Lower leg skin (tissue), 3 donors: Measurements from ENCODE around the gene ETFDH.
"Not testable (repeated sequence)": the region's sequence is repeated elsewhere in the genome, so short reads cannot be mapped to it uniquely, and the experiment has no call there.

ENCODE experiments used
- POLR2A ChIP-seq, 2 donors: fragments of 450-650 bp; IDR thresholded peaks; one replicate each; pipeline ENCODE4 v1.6.1; 2016 to 2017; ENCODE audit warnings: antibody characterized with exemption in 2 of 2, mild to moderate bottlenecking in 1 of 2, moderate library complexity in 1 of 2
- TF ChIP-seq, protein P1 (sequence below), 3 donors: fragments of 450-650 bp; IDR thresholded peaks; one replicate each; pipeline ENCODE4 v1.5.1; 2016; ENCODE audit warnings: antibody characterized with exemption in 3 of 3, mild to moderate bottlenecking in 3 of 3, moderate library complexity in 2 of 3

DNA sequence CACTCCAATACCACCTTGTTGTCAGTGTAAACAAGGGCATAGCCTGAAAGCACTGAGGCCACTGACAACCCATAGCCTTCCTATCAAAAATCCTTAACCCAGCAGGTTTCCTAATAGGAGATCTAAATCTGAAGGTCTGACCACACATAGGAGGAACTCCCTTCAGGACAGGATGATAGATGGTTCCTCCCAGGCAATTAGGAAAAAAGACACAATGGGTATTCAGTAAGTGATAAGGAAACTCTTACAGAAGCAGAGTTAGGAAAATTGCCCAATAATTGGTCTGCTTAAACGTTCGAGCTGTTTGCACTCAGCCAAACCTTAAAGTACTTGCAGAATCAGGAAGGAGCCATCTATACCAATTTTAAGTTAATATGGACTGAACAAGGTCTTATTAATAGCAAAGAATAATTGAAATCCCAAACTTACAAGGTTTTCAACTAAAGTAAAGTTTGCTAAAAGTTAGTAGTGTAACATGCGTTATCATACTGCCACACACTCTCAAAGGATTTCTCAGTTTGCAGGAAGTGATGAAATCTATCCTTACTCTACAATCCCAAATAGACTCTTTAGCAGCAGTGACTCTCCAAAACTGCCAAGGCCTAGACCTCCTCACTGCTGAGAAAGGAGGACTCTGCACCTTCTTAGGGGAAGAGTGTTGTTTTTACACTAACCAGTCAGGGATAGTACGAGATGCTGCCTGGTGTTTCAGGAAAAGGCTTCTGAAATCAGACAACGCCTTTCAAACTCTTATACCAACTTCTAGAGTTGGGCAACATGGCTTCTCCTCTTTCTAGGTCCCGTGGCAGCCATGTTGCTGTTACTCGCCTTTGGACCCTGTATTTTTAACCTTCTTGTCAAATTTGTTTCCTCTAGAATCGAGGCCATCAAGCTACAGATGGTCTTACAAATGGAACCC, 8.1 kb upstream of the ETFDH start:
- TF ChIP-seq, protein P1, sequence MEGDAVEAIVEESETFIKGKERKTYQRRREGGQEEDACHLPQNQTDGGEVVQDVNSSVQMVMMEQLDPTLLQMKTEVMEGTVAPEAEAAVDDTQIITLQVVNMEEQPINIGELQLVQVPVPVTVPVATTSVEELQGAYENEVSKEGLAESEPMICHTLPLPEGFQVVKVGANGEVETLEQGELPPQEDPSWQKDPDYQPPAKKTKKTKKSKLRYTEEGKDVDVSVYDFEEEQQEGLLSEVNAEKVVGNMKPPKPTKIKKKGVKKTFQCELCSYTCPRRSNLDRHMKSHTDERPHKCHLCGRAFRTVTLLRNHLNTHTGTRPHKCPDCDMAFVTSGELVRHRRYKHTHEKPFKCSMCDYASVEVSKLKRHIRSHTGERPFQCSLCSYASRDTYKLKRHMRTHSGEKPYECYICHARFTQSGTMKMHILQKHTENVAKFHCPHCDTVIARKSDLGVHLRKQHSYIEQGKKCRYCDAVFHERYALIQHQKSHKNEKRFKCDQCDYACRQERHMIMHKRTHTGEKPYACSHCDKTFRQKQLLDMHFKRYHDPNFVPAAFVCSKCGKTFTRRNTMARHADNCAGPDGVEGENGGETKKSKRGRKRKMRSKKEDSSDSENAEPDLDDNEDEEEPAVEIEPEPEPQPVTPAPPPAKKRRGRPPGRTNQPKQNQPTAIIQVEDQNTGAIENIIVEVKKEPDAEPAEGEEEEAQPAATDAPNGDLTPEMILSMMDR (IDR thresholded peaks at IDR 0.05), result not testable (repeated sequence)
- TF ChIP-seq POLR2A (IDR thresholded peaks at IDR 0.05), result not testable (repeated sequence)
